ENCODE measurements around the gene LCE1A. TPM values are rescaled to one million over a fixed set of nuclear protein-coding genes. Genes with fewer than 3 reads are reported as not detected.

The LCE1A gene, protein sequence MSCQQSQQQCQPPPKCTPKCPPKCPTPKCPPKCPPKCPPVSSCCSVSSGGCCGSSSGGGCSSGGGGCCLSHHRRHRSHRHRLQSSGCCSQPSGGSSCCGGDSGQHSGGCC
- total RNA-seq (2021) = not detected in 2 replicates
- not detected for Bru-seq, nascent RNA
- not detected for BruChase-seq, experiment 1, labeled RNA remaining after a 2-hour chase
- BruChase-seq, experiment 2, labeled RNA remaining after a 6-hour chase = not detected
- long read RNA-seq = 0 reads

DNA sequence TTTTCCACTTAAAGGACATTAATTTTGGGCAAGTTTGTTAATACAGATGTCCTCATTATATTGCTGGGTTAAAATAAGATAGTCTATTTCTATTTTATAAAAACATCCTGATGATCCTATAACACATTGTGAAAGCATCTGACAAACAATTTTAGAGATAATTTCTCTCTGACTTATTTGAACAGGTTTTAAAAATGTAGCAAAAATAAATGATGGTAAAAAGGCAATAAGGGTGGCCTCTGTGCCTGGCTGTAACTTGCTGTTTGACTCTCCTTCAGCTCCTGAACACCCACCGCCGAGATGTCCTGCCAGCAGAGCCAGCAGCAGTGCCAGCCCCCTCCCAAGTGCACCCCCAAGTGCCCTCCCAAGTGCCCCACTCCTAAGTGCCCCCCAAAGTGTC lies at the start of gene LCE1A:
LCE1A (plus strand) TSS at position 301 of the 400 bp plus-strand sequence; CDS start at position 301, 0 bp downstream.
- Histone ChIP-seq H3K27ac (no peak within 1 kb of the TSS), H3K4me1 (replicated peaks; ENCODE audit: insufficient read depth) (no peaks in the 10 kb centered on the region), H3K79me2 (ENCODE audit: low read depth) (no peaks in the 10 kb centered on the region), H3F3A (ENCODE audit: insufficient read depth, low read depth) (no peaks in the 10 kb centered on the region), H3K9me2 (ENCODE audit: insufficient read depth) (no peaks in the 10 kb centered on the region), H2AFZ (no peak within 1 kb of the TSS), H3K4me2 (no peak within 1 kb of the TSS), H3K36me3 (ENCODE audit: low read depth) (no peaks in the 10 kb centered on the region), H3K27me3 (ENCODE audit: insufficient read depth, low read depth) (peaks cover 40% of the 10 kb centered on the region; the same call in 1 of the 2 replicates), H3K9me3 (ENCODE audit: insufficient read depth, low read depth) (no peaks in the 10 kb centered on the region), H4K20me1 (ENCODE audit: insufficient read depth) (0 out of 2 replicates have a peak, but pooled peaks cover 3% of the 10 kb centered on the region), H3K4me3 (no peak within 1 kb of the TSS)
- CTCF ChIA-PET = no interaction called here
- POLR2A ChIA-PET (ENCODE audit: unreplicated experiment) = no interaction called here
- TF ChIP-seq EZH2 (IDR thresholded peaks at IDR 0.05; ENCODE audit: low read depth) (no peak), CTCF (conservative IDR thresholded peaks at IDR 0.05) (no peak)
- DNase-seq = no peak
- intact Hi-C loops (cut with micrococcal nuclease; ENCODE audit: unreplicated experiment) = no loop called here
- no TSS peak for BruUV-seq (replicated peaks)

- intact Hi-C loops (cut with micrococcal nuclease; ENCODE audit: unreplicated experiment) = no loop called here
- CTCF ChIA-PET = no interaction called here
- H3K4me3 ChIP-seq = no peak overlapping the region
- TF ChIP-seq CTCF (conservative IDR thresholded peaks at IDR 0.05) = peak; percentile 50; the same call in 1 of the 2 replicates
- TF ChIP-seq EZH2 (IDR thresholded peaks at IDR 0.05; ENCODE audit: low read depth) = no peak
- DNase-seq = peak in 1 of 2 experiments; percentile 4
- H4K20me1 ChIP-seq (ENCODE audit: insufficient read depth) = no peaks in the 10 kb centered on the region
- no peaks in the 10 kb centered on the region for H3K79me2 ChIP-seq (ENCODE audit: low read depth)
- no peaks in the 10 kb centered on the region for H3K36me3 ChIP-seq (ENCODE audit: low read depth)
- H3K4me2 ChIP-seq = no peak overlapping the region
- no peaks in the 10 kb centered on the region for H3F3A ChIP-seq (ENCODE audit: insufficient read depth, low read depth)
- H3K27ac ChIP-seq = no peak overlapping the region
- no peaks in the 10 kb centered on the region for H3K4me1 ChIP-seq (replicated peaks; ENCODE audit: insufficient read depth)
- POLR2A ChIA-PET (ENCODE audit: unreplicated experiment) = interaction anchor here (0.6 kb wide), 1 partner anchor 260 kb away, joined by 3 read pairs; no protein-coding TSS in a partner anchor
- BruUV-seq (replicated peaks) = no TSS peak
- peaks cover 41% of the 10 kb centered on the region; the same call in 1 of the 2 replicates for H3K27me3 ChIP-seq (ENCODE audit: insufficient read depth, low read depth)
- no peaks in the 10 kb centered on the region for H3K9me2 ChIP-seq (ENCODE audit: insufficient read depth)
- H3K9me3 ChIP-seq (ENCODE audit: insufficient read depth, low read depth) = no peaks in the 10 kb centered on the region
- no peak overlapping the region for H2AFZ ChIP-seq
Observed at GRCh38 chr1:152777510-152778137, 49.6 kb upstream of the LCE1A start.

GRCh38 chr1:152783095-152783494 lies 44.2 kb upstream of the LCE1A start:
- ChIA-PET CTCF (no interaction called here), POLR2A (ENCODE audit: unreplicated experiment) (no interaction called here)
- Histone ChIP-seq H3K27me3 (ENCODE audit: insufficient read depth, low read depth) (peaks cover 24% of the 10 kb centered on the region; the same call in 1 of the 2 replicates), H2AFZ (no peak overlapping the region), H3K4me1 (replicated peaks; ENCODE audit: insufficient read depth) (no peaks in the 10 kb centered on the region), H3K36me3 (ENCODE audit: low read depth) (no peaks in the 10 kb centered on the region), H3K27ac (no peak overlapping the region), H3K9me2 (ENCODE audit: insufficient read depth) (no peaks in the 10 kb centered on the region), H3K4me2 (no peak overlapping the region), H3K9me3 (ENCODE audit: insufficient read depth, low read depth) (no peaks in the 10 kb centered on the region), H3F3A (ENCODE audit: insufficient read depth, low read depth) (no peaks in the 10 kb centered on the region), H3K79me2 (ENCODE audit: low read depth) (no peaks in the 10 kb centered on the region), H3K4me3 (no peak overlapping the region), H4K20me1 (ENCODE audit: insufficient read depth) (no peaks in the 10 kb centered on the region)
- TF ChIP-seq EZH2 (IDR thresholded peaks at IDR 0.05; ENCODE audit: low read depth) (no peak), CTCF (conservative IDR thresholded peaks at IDR 0.05) (no peak)
- DNase-seq = no peak
- BruUV-seq (replicated peaks) = no TSS peak
- intact Hi-C loops (cut with micrococcal nuclease; ENCODE audit: unreplicated experiment) = no loop called here
